Mucosa of gallbladder (tissue), 1 donor: Measurements from ENCODE around the gene FAM110A. TPM values are rescaled to one million over a fixed set of nuclear protein-coding genes. Genes with fewer than 3 reads are reported as not detected.
"Not testable (repeated sequence)": the region's sequence is repeated elsewhere in the genome, so short reads cannot be mapped to it uniquely, and the experiment has no call there.

Experiments used
- DNase-seq: peaks from one replicate; pipeline ENCODE4 v3.0.0-alpha.2; 2020; ENCODE audit warnings: low spot score
- total RNA-seq: library from RNA; stranded (reverse); gene quantifications from one replicate; pipeline ENCODE4 v1.2.1, GENCODE V29; 2021
- donor health status: DM: no; HTN: no; CAD: no.

The FAM110A gene
- total RNA-seq, 1 donor from 2014 or later: 16.1 TPM

DNA sequence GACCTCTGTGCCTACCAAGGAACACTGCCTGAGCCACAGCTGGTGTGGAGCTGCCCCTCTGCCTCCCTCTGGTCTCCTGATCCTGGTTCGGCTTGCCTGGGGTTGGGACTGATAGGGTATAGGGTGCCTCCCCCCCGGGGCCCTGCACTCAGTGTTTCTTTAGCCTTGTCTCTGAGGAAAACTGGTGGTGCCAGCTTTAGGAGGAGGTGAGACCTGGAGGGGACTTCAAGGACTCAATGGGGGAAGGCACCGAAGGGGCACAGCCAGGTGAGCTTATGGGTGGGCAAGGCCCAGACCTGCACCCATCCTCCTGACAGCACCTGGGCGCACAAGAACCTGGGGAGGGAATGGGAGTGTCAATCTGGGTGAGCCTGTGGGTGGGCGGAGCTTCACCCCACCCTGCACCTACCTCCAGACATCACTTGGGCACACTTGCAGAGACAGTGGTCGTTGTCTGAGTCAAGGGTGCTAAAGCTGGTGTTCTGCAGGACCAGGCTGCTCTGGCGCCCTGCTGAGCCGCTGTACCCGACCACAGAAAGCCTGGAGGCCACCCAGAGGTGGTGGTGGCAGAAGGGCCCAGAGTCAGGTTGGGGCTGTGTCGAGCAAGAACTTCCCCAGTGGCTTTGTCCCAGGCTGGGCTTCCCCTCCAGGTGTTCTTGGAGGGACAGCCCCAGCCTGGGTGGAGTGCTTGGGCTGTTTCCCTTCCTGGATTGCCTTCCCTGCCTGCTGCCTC is 40.5 kb downstream of the FAM110A start:
- no peak for DNase-seq

DNA sequence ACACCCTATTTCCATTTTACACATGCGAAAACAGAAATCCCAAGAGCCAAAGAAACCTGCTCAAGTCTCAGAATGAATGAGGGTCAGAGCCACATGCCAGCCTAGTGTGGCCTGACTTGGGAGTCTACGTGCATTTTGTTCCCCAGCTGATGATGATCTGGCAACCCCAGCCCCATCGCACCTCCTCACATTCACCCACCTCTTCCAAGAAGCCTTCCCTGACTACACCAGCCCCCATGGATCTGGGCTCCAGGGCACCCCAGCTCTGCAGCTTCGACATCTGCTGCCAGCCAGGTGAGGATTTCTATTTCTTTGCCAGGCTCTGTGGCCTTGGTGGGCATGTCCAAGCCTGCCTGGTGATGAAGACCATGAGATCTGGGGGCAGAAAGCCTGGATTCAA is 41.6 kb downstream of the FAM110A start:
- no peak for DNase-seq

DNA sequence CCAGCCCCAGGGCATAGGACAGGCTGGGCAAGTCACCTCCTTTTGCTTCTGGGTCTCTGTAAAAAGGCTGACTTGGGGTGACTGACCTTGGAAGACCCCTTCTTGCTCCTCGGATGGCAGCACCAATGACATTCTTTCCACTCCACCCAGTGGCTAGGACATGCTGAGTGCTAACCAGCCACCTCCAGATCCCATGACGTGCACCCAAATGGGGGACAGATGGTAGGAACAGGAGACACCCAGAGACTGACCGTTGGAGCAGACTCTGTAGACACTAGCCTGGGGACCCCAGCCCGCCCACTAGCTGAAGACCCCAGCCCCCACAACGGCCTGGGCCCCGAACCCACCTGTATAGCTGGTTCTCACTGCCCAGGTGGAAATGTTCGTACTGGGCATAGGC is 44.3 kb downstream of the FAM110A start:
- no peak for DNase-seq

DNA sequence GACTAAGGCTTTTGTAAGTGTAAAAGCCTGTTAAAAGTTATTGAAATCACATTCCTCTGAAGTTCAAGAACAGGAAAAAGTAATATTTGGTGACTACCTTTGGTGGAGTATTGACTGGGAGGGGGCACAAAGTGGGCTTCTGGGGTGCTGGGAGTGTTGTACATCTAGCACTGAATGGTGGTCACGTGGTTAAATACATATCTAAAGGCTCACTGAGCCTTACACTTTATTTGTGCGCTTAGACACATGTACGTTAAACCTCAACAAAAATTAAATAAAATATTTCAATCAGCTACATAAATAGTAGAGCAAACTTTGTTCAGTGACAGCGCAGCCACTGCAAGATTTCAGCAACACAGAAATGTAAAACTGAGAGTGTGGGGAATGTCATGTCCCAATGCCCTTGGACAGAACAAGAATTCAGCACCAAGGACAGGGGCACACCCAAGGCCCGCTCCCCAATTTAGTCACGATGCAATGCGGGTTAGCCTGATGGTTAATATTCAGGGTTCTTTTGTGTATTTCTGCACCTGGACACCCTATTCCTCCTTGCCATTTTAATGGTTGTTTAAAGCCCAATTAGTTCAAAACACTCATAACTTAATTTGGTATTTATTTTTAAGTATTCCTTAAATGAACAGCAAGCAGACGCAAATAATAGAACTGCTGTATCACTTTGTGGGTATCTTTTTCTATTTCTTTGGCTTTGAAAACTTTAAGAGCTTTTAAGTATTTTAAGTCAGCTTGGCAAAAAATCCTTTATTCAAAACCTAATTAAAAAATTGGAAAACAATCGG is 45.2 kb downstream of the FAM110A start:
- DNase-seq: no peak

DNA sequence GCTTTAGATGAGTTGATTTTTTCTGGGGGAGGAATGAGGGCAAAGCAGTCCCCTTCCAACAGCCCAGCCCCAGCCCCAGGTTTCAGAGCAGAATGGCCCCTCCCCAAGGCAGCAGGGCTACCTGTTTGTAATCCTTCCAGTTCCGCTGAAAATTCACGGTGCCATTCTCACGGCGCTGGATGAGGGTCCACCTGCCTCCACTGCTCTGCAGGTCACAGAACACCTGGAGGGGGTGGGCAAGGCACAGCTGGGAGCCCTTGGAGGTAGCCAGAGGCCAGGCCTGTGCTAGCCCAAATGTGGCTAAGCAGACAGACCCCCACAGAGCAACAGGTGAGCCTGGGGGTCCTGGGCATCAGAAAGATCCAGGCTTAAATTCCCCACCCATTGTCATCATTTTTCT is 46.1 kb downstream of the FAM110A start:
- DNase-seq: no peak

DNA sequence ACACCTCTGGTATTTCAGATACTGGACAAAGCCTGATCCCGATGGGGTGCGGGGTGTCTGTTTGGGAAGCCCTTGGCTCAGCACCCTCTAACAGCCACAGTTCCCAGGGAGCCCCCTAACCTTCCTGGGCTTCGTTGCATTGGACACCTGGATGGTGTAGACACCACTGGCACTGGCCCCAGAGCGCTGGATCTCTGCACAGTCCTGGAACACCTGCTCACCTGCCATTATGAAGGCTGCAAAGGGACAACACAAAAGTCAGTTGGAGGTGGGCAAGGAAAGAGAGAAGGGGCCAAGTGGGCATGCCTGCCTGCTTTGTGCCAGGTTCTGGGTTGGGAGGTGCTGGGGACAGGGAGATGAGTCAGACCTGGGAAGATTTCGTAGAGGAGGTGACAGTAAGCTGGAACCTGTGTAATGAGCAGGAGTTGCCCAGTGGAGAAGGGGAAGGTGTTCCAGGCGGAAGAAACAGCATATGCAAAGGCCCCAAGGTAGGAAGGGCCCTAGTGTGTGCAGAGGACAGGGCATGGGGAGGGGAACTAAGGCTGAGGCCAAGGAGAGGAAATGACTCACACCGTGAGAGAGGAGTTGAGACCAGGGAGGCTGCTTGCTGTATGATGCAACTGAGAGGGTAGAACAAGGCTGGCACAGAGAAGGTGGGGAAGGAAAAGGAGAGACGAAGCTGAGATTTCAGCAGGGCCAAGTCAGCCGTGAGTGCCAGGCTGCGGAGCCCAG is 47.7 kb downstream of the FAM110A start:
- DNase-seq: no peak

DNA sequence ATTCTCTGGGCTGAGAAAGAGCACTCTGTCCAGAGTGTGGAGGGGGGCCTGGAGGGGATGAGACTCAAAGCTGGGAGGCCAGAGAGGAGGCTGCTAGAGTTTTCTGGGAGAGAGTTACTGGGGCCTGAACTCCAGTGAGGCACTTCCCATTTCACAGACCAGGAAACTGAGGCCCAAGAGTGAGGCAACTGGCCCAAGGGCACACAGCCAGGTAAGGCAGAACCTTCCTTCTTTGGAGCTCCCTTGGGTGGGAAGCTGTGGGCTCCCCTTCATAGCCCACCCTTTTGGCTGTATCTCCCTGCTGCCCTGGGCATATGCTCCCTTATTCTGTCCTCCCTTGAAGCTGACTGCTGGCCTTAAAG is 48.2 kb downstream of the FAM110A start:
- no peak for DNase-seq

DNA sequence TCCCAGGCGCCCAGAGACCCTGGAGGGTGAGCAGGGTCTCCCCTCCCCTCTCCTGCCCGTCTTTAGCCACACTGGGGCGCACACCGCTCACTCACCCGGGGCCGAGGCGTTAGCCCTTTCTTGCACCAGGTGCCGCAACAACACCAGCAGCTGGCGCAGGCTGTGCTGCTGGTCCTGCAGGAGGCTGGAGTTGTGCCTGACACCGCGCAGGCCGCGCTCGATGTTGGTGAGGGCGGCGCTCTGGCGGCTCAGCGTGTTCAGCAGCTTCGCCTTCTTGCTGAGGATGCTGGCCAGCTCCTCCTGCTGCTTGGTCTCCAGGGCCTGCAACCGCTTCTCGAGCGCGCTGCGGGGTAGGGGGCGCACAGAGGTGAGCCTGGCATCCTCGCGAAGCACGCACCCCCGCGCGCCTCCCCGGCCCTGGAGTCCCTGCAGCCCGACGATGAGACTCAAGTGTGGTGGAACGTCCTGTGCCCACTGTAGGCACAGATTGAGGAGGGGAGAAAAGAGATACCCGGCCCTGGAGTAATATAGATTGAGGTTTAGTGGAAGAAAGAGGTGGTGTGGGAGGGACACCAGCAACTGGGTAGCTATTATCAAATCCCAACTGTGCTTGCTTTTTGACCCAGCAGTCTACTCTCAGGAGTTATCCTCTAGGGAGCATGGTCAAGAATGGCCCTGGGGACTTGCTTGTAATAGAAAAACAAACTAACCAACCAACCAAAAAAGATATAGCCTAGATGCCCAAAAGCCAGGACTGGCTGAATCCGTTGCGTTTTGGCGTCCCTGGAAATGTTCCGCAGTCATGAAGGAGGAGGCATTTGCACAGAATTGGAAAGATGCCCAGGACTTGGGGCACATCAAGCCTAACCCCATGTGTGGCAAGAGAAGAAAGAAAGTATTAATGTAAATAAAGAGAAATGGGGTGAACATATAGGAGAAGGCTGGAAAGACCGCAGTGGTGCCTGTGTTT is 51.8 kb downstream of the FAM110A start:
- DNase-seq: peak; percentile 42

DNA sequence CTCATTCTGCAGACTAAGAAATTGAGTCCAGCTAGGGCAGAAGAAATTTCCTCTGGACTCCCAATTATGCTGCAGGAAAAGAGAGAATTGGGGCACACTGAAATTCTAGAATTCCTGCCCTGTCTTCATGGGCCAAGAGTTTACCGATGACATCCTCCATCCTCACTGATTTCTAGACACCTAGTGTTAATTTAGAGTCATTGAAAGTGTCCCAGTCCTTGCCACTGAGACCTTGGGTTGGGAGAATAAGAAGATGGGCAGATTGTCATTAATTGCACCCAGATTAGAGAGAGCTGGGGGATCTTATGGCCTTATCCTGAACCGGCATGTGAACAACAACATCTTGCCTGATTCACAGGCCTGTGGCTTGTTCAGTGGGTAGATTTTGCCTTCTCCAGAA is 53.6 kb downstream of the FAM110A start:
- DNase-seq: no peak

DNA sequence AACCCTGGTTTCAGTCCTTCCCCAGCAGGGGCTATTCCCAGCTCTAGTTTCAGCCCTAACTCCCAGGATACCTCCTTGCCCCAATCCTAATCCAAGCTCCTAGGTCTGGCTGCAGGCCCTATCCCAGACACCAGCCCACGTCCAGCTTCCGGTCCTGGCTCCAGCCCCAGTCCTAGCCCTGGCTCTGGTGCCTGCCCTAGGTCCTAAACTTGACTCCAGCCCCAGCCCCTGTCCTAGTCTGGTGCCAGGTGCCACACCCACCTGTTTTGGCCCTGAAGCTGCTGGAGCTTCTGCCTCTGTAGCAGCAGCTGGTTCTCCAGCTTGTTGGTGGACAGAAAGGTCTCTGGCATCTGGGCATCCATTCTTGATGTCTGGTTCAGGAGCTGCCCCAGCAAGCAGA is 54.5 kb downstream of the FAM110A start:
- no peak for DNase-seq

DNA sequence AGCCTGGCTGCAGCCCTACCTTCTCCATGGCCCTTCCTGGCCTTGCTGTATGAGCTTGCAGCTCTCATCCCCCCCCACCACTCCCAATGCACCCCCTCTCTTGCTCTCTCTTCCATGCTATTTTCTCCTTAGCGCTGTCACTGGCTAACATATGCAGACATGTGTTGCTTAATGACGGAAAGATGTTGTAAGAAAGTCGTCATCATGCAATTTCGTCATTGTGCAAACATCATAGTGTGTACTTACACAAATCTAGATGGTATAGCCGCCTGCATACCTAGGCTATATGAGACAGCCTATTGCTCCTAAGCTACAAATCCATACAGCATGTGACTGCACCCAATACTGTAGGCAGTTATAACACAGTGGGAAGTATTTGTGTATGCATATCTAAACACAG is 55.6 kb downstream of the FAM110A start:
- DNase-seq: no peak

DNA sequence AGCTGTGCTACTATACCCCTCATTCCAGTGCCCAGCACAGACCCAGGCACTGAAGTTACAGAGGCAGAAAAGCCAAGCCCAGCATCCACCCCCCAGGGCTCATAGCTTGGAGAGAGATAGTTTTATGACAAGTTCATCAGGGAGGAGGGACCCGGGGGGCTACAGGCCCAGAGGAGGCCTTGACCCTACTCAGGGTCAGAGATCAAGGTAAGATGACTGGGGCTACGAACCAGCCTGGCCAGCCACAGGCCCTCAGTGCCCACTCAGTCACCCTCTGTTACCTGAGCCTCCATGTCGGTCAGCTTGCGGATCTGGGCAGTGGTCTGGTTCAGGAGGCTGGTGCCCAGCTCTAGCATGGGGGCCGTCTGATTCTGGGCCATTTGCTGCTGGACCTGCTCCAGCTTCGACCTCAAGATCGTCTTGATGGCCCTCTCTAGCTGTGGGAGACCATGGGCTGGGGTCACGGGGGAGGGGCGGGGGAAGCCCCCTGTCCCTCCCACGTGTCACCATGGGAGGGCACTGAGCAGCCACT is 56.5 kb downstream of the FAM110A start:
- DNase-seq: no peak

DNA sequence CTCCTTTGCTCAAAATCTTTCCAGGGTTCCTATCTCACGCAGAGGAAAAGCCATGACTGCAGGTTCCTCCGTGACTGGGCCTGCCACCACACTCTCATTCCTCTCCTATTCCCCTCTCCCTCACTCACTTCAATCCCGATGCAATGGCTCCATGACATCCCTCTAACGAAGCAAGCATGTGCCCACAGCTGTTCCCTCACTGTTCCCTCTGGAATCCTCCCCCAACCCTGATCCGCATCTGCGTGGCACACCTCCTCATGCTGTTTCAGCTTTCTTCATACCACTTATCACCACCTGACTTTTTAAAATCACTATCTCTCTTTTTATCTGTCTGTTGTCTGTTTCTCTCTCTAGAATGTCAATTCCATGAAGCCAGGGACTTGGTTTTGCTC is 57.1 kb downstream of the FAM110A start:
- no peak for DNase-seq

DNA sequence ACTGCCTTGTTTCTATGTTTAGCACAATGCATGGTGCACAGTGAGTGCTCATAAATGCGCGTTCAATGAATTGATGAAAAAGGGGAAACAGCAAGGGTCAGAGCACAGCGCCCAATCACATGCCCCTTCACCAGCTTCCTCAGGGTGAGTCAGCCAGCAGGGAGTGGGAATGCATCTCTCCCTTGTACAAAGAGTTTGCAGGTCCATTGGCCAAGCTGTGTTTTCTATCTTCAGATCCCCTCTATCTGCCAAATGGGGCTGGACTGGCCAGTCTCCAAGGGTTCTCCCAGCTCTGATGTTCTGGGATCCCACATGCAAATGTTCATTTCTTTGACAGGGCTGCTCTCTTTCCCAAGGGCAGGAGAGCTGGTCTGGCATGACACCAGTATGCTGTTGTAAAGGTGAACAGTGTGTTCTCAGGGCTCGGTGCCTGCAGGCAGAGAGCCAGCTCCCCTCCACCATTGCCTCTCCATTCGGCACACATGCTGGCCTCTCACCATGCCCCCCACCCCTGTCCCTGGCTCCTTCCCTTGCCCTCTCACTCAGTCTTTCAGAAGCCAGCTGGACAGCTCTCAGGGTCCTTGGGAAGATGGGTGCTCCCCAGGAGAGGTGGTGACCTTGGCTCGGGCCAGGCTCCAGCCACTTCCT is 57.7 kb downstream of the FAM110A start:
- DNase-seq: no peak

DNA sequence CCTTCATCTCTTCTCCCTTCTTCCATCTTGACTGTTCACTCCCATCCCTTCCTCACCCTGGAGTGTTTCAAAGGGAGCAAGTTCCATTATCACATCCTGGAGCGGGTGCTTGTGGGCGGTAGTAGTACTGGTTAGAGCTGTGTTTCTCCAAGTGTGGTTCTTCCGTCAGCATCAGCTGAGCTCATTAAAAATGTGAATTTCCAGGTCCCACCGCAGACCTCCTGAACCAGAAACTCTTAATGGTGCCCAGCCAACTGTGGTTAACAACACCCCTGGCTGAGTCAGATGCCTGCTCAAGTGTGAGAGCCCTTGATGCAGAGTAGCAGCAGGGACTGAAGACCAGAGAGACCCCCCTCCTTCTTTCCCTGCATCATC is 58.2 kb downstream of the FAM110A start:
- no peak for DNase-seq

DNA sequence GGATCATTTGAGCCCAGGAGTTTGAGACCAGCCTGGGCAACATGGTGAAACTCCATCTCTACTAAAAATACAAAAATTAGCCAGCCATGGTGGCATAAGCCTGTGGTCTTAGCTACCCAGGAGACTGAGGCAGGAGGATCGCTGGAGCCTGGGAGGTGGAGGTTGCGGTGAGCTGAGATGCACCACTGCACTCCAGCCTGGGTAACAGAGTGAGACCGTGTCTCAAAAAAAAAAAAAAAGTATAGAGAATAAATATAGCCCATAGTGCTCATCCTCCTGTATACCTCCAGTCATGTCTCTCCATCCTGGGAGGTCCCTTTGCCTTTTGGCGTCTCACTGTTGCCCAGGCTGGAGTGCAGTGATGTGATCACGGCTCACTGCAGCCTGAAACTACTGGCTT is 58.9 kb downstream of the FAM110A start:
- DNase-seq: not testable (repeated sequence)

Other genes with a start within 250 kb of the FAM110A start
- 0.37 TPM for gene TCF15, start 223.4 kb upstream of the FAM110A start, total RNA-seq
- 18.5 TPM for gene SRXN1, start 180.5 kb upstream of the FAM110A start, total RNA-seq
- not detected for gene SCRT2, start 157.9 kb upstream of the FAM110A start, total RNA-seq
- 7.5 TPM for gene SLC52A3, start 65.2 kb upstream of the FAM110A start, total RNA-seq
- 0.20 TPM for gene ANGPT4, start 82.6 kb downstream of the FAM110A start, total RNA-seq
- 0.26 TPM for gene RSPO4, start 168.6 kb downstream of the FAM110A start, total RNA-seq